ENCODE data around the gene CDCA4.

CDCA4 gene

GRCh38 chr14:104969741-104970230 is 51.1 kb downstream of the CDCA4 start:
- DNase-seq (ENCODE audit: low read depth in 2 of 2), result no peak
- TF ChIP-seq CTCF (IDR thresholded peaks at IDR 0.05; ENCODE audit: low read depth, low read length), result no peak
- peak overlapping the region; percentile 44 to 57 for H3K4me3 ChIP-seq (replicated peaks in 1 of 2; ENCODE audit: low read depth in 2 of 2, low read length in 2 of 2)

GRCh38 chr14:104968541-104969401 is 52.1 kb downstream of the CDCA4 start:
- TF ChIP-seq CTCF (IDR thresholded peaks at IDR 0.05; ENCODE audit: low read depth, low read length), result peak; percentile 5
- peak overlapping the region; percentile 34 to 57 for H3K4me3 ChIP-seq (replicated peaks in 1 of 2; ENCODE audit: low read depth in 2 of 2, low read length in 2 of 2)
- DNase-seq (ENCODE audit: low read depth in 2 of 2), result peak; percentile 39 to 48

GRCh38 chr14:104968153-104968527 is 52.7 kb downstream of the CDCA4 start:
- DNase-seq (ENCODE audit: low read depth in 2 of 2), result peak; percentile 41 to 61
- no peak for TF ChIP-seq CTCF (IDR thresholded peaks at IDR 0.05; ENCODE audit: low read depth, low read length)
- peak overlapping the region; percentile 34 to 57 for H3K4me3 ChIP-seq (replicated peaks in 1 of 2; ENCODE audit: low read depth in 2 of 2, low read length in 2 of 2)

GRCh38 chr14:104967386-104968152 is 53.3 kb downstream of the CDCA4 start:
- DNase-seq (ENCODE audit: low read depth in 2 of 2), result peak; percentile 40 to 58
- TF ChIP-seq CTCF (IDR thresholded peaks at IDR 0.05; ENCODE audit: low read depth, low read length), result no peak
- peak overlapping the region; percentile 34 to 57 for H3K4me3 ChIP-seq (replicated peaks in 1 of 2; ENCODE audit: low read depth in 2 of 2, low read length in 2 of 2)

GRCh38 chr14:104966981-104967385 is 53.9 kb downstream of the CDCA4 start:
- DNase-seq (ENCODE audit: low read depth in 2 of 2), result no peak
- no peak for TF ChIP-seq CTCF (IDR thresholded peaks at IDR 0.05; ENCODE audit: low read depth, low read length)

GRCh38 chr14:104966261-104966865 is 54.5 kb downstream of the CDCA4 start:
- H3K4me3 ChIP-seq (replicated peaks in 1 of 2; ENCODE audit: low read depth in 2 of 2, low read length in 2 of 2), result no peak overlapping the region
- DNase-seq (ENCODE audit: low read depth in 2 of 2), result no peak

More at GRCh38 chr14:104966981-104967385, 53.9 kb downstream of the CDCA4 start:
- H3K4me3 ChIP-seq (replicated peaks in 1 of 2; ENCODE audit: low read depth in 2 of 2, low read length in 2 of 2), result no peak overlapping the region

More at GRCh38 chr14:104966261-104966865, 54.5 kb downstream of the CDCA4 start:
- no peak for TF ChIP-seq CTCF (IDR thresholded peaks at IDR 0.05; ENCODE audit: low read depth, low read length)
